ENCODE results near the gene CLRN2.
"Not testable (repeated sequence)": the region's sequence is repeated elsewhere in the genome, so short reads cannot be mapped to it uniquely, and the experiment has no call there.

CLRN2 gene

DNA sequence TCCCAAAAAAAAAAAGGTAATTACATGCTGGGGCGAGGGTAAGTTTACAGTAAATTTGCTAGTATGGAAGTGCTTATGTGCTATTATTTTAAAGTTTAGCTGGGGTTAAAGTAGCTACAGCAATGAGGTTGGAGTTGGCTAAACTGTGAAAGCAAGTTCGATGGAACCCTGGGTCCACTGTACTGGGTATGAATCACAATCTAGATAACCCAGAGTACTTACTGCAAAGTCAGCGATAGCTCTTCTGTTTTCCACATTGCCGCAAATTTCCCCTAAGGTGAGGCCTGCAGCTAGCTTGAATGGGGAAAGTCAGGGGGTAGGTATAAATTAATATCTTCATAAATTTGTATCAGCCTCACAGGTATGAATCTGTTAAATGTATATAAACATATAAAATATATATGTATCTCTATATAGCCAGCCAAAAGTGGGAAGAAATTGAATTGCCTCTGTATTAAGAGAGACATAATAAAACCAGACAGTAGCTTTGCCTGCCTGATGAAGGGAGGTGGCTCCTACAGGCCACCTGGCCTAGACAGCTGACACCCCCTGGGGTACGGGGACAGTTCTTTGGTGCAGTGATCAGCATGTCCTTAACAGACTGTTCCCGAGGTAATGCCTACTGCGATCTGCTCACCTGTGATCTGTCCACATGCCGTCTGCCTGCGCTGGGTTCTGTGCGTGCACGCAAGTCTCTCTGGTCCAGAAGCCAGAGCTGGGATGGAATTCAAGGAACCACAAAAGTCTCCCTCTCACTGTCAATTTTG lies 30.6 kb downstream of the CLRN2 start:
- DNase-seq (ENCODE audit: low spot score): no peak

DNA sequence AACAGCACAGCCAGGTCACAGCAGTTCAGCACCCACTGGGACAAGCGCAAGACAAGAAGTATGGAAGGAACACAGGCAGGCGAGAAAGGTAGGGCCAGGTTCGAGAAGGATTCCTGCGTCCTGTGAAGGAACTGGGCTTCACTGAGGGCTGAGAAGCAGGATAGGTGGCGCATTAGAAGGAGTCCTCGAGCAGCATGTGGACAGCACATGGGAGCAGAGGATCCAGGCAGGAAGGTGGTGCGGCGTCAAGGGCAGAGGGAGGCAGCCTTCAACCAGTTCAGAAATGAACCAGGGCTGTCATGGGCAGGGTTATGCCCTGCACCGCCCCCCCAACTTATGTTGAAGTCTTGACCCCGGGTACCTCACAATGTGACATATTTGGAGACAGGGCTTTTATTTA lies 31.3 kb downstream of the CLRN2 start:
- DNase-seq (ENCODE audit: low spot score): no peak

DNA sequence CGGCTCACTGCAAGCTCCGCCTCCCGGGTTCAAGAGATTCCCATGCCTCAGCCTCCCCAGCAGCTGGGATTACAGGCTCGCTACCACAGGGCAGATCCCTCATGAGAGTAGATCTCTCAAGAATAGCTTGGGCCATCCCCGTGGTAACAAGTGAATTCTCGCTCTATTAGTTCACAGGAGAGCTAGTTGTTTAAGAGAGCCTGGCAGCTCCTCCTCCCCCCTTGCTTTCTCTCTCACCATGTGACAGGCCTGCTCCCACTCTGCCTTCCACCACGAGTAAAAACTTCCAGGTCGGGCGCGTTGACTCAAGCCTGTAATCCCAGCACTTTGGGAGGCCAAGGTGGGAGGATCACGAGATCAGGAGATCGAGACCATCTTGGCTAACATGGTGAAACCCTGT lies 31.7 kb downstream of the CLRN2 start:
- DNase-seq (ENCODE audit: low spot score): no peak

DNA sequence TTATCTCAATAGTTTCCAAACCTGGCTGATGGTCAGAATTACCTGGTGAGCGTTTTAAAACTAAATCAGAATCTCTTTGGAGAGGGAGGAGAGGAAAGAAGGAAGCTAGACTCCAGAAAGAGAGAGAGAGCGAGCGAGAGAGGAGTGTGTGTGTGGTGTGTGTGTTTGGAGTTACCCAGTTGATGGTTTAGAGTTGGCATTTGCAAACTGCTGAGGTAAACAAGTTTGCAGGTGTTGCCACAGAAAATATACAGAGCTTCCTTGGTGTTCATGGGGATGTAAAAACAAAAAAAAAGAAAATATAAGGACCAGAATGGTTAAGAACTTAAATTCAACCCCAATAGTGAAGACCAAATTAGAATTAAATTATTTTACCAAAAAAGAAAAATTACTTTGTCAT lies 35.6 kb downstream of the CLRN2 start:
- no peak for DNase-seq (ENCODE audit: low spot score)

DNA sequence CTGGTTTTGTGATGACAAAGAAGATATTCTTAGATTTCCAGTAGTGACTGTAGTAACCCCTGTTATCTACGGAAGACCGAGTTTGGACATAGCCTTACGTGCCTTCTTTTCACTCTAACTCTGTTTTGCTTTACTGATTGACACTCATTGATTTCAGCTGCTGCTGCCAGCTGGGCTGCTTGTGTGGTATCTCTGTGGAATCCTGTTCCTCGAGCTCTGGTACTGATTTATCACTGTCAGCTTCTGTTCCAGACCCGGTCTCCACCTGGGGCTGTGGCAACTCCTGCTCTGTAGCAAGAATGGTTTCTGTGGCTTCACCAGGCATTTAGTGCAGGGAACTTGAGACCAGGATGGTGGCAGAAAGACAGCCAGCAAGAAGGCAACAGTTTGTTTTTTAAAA lies 37.5 kb downstream of the CLRN2 start:
- DNase-seq (ENCODE audit: low spot score): no peak

DNA sequence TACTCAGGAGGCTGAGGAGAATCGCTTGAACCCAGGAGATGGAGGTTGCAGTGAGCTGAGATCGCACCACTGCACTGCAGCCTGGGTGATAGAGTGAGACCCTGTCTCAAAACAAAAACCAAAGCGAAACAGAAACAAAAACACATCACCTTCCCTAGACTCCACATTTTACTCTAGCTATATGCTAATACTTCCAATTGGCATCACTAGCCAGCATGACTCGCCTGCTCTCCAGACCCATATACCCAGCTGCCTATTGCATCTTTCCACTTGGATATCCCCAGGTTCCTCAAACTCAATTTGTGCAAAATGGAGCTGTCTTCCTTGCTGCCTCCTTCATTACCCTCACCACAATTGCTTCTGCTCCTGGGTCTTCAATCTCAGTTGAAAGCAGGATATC lies 39.6 kb downstream of the CLRN2 start:
- no peak for DNase-seq (ENCODE audit: low spot score)

DNA sequence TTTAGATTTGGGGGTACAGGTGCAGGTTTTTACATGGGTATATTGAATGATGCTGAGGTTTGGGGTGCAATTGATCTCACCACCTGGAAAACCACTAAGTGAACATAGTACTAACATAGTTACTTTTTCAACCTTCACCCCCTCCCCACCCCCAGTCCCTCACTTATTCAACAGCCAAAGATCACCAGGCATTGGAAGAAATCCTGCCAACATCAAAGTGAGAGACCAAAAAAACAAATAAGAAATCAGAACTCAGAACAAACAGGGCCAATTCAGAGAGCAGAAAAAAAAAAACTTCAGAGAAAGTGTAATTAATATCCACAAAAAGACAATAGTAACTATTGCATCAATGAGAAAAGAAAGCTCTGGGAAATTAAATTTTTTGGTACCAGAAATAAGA lies 41.5 kb downstream of the CLRN2 start:
- no peak for DNase-seq (ENCODE audit: low spot score)

DNA sequence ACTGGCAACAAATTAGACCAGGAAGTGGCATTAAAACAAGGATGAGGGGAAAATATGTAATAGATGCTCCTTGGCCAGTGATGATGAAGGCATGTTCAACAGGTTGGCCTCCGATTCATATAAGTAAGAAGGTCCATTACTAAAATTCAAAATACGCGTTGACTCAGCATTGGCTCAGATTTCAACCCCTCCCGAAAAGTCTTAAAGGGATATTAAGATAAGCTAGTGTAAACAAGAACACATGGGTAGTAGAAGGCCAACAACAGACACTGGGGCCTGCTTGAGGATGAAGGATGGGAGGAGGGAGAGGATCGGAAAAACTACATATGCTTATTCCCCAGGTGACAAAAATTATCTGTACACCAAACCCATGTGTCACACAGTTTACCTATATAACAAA lies 42.9 kb downstream of the CLRN2 start:
- no peak for DNase-seq (ENCODE audit: low spot score)

DNA sequence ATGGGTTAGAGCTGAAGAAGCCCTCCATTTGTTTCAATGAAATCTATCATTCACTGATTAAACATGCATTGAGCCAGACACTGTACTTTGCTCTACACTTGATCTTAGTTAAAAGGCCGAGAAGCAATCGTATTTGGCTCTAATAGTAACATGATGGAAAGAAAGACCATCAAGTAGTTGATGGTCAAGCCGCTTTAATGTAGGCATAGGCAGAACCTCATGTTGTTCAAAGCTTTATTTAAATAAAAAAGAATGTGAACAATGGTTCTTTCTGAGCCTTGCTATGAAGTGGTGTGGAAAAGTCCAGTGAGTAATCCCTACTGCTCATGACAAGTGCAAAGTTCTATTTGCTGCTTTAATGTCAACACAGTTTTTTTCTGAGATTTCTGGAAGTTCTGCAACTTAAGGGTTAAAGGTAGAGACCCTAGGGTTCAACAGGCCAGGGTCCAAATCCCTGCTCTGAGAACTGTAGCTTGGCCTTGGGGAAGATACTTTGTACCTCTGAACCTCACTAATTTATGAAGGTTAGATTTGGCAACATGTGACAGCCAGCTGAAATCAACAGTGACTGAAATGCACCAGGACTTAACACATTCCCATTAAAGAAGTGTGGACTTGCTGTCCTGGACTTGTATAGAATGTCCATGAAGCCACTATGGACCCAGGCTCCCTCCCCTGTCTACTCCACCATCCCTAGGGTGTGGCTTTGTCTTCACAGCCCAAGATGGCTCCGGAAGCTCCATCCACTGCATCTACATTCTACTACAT lies 44.2 kb downstream of the CLRN2 start:
- DNase-seq (ENCODE audit: low spot score): no peak

DNA sequence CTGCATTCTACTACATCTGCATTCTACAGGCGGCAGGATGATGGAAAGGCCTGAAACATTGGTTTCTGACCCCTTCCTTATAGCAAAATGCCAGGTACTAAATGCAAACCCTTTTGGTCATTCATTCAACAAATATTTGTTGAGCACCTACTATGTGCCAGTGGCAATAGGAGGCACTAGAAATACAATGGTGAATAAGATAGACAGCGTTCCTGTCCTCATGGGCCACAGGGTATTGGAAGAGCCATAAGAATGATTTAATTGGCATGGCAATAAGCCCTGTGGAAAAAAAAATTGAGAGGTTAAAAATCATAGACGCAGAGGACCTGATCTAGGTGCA lies 44.7 kb downstream of the CLRN2 start:
- DNase-seq (ENCODE audit: low spot score): no peak

DNA sequence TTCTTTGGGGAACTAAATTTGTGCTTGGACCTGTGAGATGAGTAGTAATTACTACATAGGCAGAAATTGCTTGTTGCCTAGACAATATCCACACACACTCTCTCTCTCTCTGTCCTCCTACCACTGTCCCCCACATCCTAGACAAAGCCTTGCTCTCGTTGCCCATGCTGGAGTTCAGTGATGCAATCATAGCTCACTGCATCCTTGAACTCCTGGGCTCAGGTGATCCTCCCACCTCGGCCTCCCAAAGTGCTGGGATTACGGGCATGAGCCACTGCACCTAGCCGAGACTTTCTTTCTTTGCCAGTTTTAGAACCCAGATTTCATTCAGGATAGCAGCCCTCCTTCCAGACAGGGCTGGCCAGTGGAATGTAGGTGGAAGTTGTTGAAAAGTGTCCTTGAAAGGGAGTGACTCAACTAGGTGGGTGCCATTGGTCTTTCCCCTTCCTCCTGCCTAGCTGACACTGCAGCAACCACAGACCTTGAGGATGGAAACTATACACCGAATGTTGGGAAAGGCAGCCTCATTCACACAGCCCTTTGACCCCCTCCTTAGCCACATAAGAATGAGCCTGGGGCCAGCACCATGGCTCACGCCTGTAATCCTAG lies 45.2 kb downstream of the CLRN2 start:
- no peak for DNase-seq (ENCODE audit: low spot score)

DNA sequence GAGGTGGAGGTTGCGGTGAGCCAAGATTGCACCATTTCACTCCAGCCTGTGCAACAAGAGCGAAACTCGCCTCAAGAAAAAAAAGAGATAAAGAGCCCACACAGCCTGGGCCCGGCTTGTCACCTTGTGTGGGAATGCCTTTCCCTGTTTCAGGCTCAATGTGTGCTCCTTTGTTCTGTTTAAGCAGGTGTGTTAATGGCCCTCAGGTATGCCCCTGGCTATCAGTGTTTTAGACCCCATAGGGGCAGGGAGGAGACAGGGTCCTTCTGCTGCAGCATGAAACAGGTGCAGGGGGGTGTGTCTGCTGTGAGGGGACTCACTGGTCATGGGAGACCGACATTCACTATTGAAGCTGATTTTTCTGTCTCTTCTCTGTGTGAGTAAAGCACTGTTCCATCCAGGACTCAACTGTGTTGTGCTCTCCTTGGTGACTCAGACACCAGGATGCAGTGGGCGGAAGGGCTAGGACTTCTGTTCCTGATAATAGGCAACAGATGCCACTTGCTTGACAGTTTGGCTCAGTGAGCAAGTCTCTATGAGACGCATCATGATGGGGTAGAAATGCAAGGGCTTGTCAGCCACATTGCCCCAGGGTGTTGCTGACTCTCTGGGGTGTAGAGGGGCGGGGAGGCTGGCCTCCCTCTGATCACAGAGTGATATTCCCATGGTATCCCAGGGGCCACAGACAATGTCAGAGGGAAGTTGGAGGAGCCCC lies 46.4 kb downstream of the CLRN2 start:
- DNase-seq (ENCODE audit: low spot score): no peak

DNA sequence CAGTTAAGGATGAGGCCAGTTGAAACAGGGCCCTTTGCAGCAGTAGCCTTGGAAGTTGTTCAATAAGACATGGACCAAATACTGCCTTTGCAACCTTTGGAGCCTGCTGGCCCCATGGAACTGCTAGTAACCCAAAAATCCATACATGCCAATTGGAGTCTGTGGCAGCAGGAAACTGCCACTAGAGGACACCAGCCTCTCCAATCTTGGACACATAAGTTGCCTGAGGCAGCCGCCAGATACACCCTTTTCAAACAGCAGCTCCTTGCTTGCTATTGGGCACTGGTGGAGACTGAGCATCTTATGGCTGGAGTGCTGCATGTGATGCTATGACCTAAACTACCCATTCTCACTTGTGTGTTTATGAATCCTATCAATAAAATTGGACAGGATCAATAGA lies 47.2 kb downstream of the CLRN2 start:
- no peak for DNase-seq (ENCODE audit: low spot score)

DNA sequence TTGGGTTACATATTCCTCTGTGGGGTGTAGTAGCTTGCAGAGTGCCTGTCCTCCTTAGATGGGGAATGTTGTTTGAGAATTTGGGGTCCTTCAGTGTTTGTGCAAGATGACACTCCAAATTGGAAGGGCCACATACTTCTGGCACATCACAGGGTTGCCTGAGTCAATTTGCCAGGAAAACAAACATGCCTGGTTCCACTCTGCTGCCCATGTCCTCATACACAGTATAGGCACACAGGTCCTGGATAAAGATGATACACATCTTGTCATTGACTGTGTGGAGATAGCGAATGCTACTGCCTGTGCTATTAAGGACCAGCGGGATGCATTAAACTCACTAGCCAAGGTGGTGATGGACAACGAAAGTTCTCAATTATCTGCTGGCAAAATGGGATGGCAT lies 50.9 kb downstream of the CLRN2 start:
- no peak for DNase-seq (ENCODE audit: low spot score)

DNA sequence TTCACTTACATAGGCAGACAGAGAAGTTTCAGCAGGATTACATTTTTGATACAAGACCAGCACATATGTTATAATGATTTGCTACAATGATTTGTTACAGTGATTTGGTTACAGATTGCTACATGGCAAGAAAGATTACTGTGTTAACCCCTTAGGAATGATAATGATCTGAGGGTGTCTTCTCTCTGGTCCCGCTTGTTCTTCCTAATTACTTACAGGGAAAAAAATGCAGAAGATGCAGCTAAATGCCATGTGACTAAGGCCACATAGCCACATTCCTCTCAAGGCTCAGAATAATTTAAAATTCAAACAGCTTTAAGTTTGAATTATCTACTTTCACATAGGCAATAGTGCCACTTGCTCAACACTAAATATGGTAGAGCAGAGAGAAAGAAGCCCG lies 52.3 kb downstream of the CLRN2 start:
- no peak for DNase-seq (ENCODE audit: low spot score)

DNA sequence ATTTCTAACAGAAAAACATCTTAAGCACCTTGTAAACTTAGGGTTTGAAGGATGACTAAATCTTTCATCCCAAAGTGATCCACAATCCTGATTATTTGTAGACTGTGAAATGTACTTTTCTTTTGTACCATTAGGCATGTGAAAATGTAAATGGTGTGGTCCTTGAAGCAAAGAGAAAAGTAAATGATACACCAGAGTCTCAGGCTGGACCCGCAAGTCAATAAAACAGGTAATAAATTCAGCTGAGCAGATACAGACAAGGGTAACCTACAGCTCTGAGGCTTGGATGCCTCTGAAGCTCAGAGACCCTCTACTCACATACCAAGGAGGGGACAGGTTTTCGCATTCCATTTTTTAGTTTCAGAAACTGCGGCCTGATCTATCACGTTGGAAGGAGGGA lies 59.2 kb downstream of the CLRN2 start:
- no peak for DNase-seq (ENCODE audit: low spot score)

DNA sequence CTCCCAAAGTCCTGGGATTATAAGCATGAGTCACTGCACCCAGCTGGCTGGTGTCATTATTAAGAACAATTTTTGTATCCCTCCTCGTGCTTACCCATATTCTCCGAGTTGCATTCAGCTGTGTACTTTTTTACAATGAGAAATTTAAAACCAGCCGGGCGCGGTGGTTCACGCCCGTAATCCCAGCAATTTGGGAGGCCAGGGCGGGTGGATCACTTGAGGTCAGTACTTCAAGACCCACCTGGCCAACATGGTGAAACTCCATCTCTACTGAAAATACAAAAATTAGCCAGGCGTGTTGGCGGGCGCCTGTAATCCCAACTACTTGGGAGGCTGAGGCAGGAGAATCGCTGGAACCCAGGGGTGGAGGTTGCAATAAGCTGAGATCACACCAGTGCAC lies 60.2 kb downstream of the CLRN2 start:
- not testable (repeated sequence) for DNase-seq (ENCODE audit: low spot score)

Data from CD4-positive, alpha-beta T cell treated with Interleukin-15 for 4 hours (primary cell).